Measurements from ENCODE around the gene DENND1B. TPM values are rescaled to one million over a fixed set of nuclear protein-coding genes. Genes with fewer than 3 reads are reported as not detected.

The DENND1B gene
- polyA plus RNA-seq, 1 donor (not counting 4 experiments of a cell fraction or from before 2014, with no cell fraction given) = 7.6 TPM

DNA sequence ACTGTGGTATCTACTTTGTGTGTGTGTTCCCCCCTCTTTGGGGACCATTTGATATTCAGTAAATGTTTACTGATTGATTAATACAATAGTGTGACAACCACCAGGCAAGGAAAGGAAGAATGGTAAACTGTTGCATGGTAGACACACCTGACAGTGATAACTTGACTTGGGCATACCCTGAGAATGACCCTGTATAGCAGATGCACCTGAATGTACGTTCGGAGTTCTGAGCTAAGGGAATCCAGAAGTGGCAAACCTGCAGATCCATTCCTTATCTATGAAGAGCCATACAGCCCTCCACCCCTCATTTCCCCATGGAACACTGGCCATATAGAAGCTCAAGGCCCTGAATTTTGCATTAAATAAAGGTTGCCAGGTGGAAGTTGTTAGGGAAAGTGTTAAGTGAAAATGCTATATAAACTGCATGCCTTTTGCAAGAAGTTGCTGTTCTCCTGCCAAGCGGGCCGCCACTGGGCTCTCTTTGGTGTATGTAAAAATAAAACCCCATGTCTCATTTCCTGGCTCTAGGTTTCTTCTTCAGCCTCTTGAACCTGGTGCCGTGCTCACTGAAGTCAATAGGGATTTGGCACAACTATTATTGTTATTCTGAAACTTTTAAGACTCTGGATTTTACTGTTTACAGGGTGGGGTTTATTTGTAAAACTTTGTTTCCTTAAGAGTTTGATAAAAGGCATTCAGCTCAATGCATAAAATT lies 32.6 kb upstream of the DENND1B start:
- H3K27ac ChIP-seq (ENCODE audit: control insufficient read depth, insufficient read depth, low read length) = no peak overlapping the region
- H3K4me3 ChIP-seq (ENCODE audit: control insufficient read depth in 2 of 3, extremely low read depth in 1 of 3, insufficient read depth in 2 of 3, low read depth in 1 of 3, low read length in 3 of 3) = no peak overlapping the region
- no peak overlapping the region for H3K4me2 ChIP-seq (ENCODE audit: control insufficient read depth, extremely low read depth, insufficient read depth, low read depth, low read length)
- H3K9ac ChIP-seq (ENCODE audit: control insufficient read depth, extremely low read depth, insufficient read depth, low read length) = no peak overlapping the region
- dilution Hi-C loops (cut with MboI; ENCODE audit: extremely low pct_ligation_motif_present, low sequenced_read_pairs) = no loop called here
- H3K27me3 ChIP-seq (ENCODE audit: control insufficient read depth, extremely low read depth, insufficient read depth, low read length) = no peaks in the 10 kb centered on the region
- no peaks in the 10 kb centered on the region for H3K9me1 ChIP-seq (ENCODE audit: control insufficient read depth, extremely low read depth, insufficient read depth, low read length)
- H3K9me3 ChIP-seq (ENCODE audit: control insufficient read depth, low read depth, low read length) = no peaks in the 10 kb centered on the region
- no peak overlapping the region for H2AFZ ChIP-seq (ENCODE audit: control insufficient read depth, low read length)
- FAIRE-seq = no peak
- no peaks in the 10 kb centered on the region for H3K4me1 ChIP-seq (ENCODE audit: control insufficient read depth, extremely low read depth, insufficient read depth, low read length)
- H4K20me1 ChIP-seq (ENCODE audit: control insufficient read depth, extremely low read depth, insufficient read depth, low read length) = no peaks in the 10 kb centered on the region
- no peaks in the 10 kb centered on the region for H3K36me3 ChIP-seq (ENCODE audit: control insufficient read depth in 2 of 2, extremely low read depth in 1 of 2, insufficient read depth in 2 of 2, low read length in 2 of 2)
- H3K79me2 ChIP-seq (ENCODE audit: control insufficient read depth, insufficient read depth, low read length) = no peaks in the 10 kb centered on the region
- TF ChIP-seq, protein P1, sequence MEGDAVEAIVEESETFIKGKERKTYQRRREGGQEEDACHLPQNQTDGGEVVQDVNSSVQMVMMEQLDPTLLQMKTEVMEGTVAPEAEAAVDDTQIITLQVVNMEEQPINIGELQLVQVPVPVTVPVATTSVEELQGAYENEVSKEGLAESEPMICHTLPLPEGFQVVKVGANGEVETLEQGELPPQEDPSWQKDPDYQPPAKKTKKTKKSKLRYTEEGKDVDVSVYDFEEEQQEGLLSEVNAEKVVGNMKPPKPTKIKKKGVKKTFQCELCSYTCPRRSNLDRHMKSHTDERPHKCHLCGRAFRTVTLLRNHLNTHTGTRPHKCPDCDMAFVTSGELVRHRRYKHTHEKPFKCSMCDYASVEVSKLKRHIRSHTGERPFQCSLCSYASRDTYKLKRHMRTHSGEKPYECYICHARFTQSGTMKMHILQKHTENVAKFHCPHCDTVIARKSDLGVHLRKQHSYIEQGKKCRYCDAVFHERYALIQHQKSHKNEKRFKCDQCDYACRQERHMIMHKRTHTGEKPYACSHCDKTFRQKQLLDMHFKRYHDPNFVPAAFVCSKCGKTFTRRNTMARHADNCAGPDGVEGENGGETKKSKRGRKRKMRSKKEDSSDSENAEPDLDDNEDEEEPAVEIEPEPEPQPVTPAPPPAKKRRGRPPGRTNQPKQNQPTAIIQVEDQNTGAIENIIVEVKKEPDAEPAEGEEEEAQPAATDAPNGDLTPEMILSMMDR (optimal IDR thresholded peaks at IDR 0.05 in 1 of 3, IDR thresholded peaks at IDR 0.05 in 1 of 3, conservative IDR thresholded peaks at IDR 0.05 in 1 of 3; ENCODE audit: extremely low read depth in 1 of 3, insufficient read depth in 2 of 3, low read length in 3 of 3) = no peak
- TF ChIP-seq EZH2 (IDR thresholded peaks at IDR 0.05; ENCODE audit: low read length) = no peak
- no peak for DNase-seq (ENCODE audit: low read depth, low spot score)

DNA sequence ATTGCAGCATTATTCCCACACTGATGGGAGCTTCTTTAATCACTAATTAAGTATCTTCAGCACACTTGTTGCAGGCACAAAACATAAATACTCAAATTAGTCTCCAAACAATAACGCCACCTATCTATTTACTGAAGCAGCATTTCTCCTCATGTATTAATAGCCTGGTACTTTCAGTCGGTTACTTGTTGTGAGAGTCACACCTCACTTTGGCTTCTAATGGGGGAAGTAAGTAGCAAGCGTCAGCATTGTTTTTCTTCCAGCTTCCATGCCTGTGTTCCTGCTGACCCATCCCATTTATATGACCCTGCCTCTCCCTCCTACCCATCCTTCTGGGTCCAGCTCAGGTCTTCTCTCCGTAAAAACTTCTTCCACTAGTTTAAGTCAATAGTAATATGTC lies 31.9 kb upstream of the DENND1B start:
- TF ChIP-seq EZH2 (IDR thresholded peaks at IDR 0.05; ENCODE audit: low read length) = no peak
- TF ChIP-seq, protein P1 (optimal IDR thresholded peaks at IDR 0.05 in 1 of 3, IDR thresholded peaks at IDR 0.05 in 1 of 3, conservative IDR thresholded peaks at IDR 0.05 in 1 of 3; ENCODE audit: extremely low read depth in 1 of 3, insufficient read depth in 2 of 3, low read length in 3 of 3) = no peak
- Histone ChIP-seq H3K4me3 (ENCODE audit: control insufficient read depth in 2 of 3, extremely low read depth in 1 of 3, insufficient read depth in 2 of 3, low read depth in 1 of 3, low read length in 3 of 3) (no peak overlapping the region), H3K9me1 (ENCODE audit: control insufficient read depth, extremely low read depth, insufficient read depth, low read length) (no peaks in the 10 kb centered on the region), H3K4me1 (ENCODE audit: control insufficient read depth, extremely low read depth, insufficient read depth, low read length) (no peaks in the 10 kb centered on the region), H3K79me2 (ENCODE audit: control insufficient read depth, insufficient read depth, low read length) (no peaks in the 10 kb centered on the region), H3K9me3 (ENCODE audit: control insufficient read depth, low read depth, low read length) (no peaks in the 10 kb centered on the region), H3K27ac (ENCODE audit: control insufficient read depth, insufficient read depth, low read length) (no peak overlapping the region), H3K36me3 (ENCODE audit: control insufficient read depth in 2 of 2, extremely low read depth in 1 of 2, insufficient read depth in 2 of 2, low read length in 2 of 2) (no peaks in the 10 kb centered on the region), H3K4me2 (ENCODE audit: control insufficient read depth, extremely low read depth, insufficient read depth, low read depth, low read length) (no peak overlapping the region), H3K27me3 (ENCODE audit: control insufficient read depth, extremely low read depth, insufficient read depth, low read length) (no peaks in the 10 kb centered on the region), H3K9ac (ENCODE audit: control insufficient read depth, extremely low read depth, insufficient read depth, low read length) (no peak overlapping the region), H2AFZ (ENCODE audit: control insufficient read depth, low read length) (no peak overlapping the region), H4K20me1 (ENCODE audit: control insufficient read depth, extremely low read depth, insufficient read depth, low read length) (no peaks in the 10 kb centered on the region)
- FAIRE-seq (peak; percentile 43), DNase-seq (ENCODE audit: low read depth, low spot score) (no peak)
- dilution Hi-C loops (cut with MboI; ENCODE audit: extremely low pct_ligation_motif_present, low sequenced_read_pairs) = no loop called here
